ENCODE data around the gene SF3A1. TPM values are rescaled to one million over a fixed set of nuclear protein-coding genes. Genes with fewer than 3 reads are reported as not detected.

SF3A1 gene
- total and polyA plus RNA-seq, 2 donors (not counting 3 experiments of a cell fraction or from before 2014, with no cell fraction given): 60.2 to 187 TPM

- no peaks in the 10 kb centered on the region for H3K9me1 ChIP-seq (replicated peaks; ENCODE audit: control insufficient read depth, extremely low read depth, insufficient read depth, low read length)
- no peaks in the 10 kb centered on the region for H3K4me1 ChIP-seq (ENCODE audit: control insufficient read depth, extremely low read depth, insufficient read depth, low read length)
- BruUV-seq (replicated peaks): no TSS peak
- no peaks in the 10 kb centered on the region for H3K9me3 ChIP-seq (replicated peaks; ENCODE audit: control insufficient read depth, insufficient read depth, low read length)
- TF ChIP-seq EZH2 (IDR thresholded peaks at IDR 0.05; ENCODE audit: borderline replicate concordance, low read depth, low read length, severe bottlenecking) (no peak), GATA2 (IDR thresholded peaks at IDR 0.05; ENCODE audit: insufficient read depth, insufficient read length, low read depth, low read length) (peak; percentile 13)
- H4K20me1 ChIP-seq (replicated peaks; ENCODE audit: control insufficient read depth, extremely low read depth, insufficient read depth, low read length): no peaks in the 10 kb centered on the region
- H3K4me2 ChIP-seq (ENCODE audit: insufficient read depth, low read length): no peak overlapping the region
- H3K27me3 ChIP-seq (ENCODE audit: control insufficient read depth in 2 of 2, insufficient read depth in 2 of 2, low read length in 2 of 2): no peaks in the 10 kb centered on the region
- H3K27ac ChIP-seq (ENCODE audit: insufficient read depth, low read depth, low read length): no peak overlapping the region
- intact Hi-C loops (cut with micrococcal nuclease) (no loop called here), dilution Hi-C loops (cut with MboI; ENCODE audit: extremely low pct_ligation_motif_present, low sequenced_read_pairs) (no loop called here)
- no peaks in the 10 kb centered on the region for H3K36me3 ChIP-seq (ENCODE audit: control insufficient read depth in 2 of 2, extremely low read depth in 1 of 2, insufficient read depth in 2 of 2, low read length in 2 of 2)
- no peak overlapping the region for H2AFZ ChIP-seq (ENCODE audit: low read depth, low read length)
- no peaks in the 10 kb centered on the region for H3K79me2 ChIP-seq (ENCODE audit: control insufficient read depth, insufficient read depth, low read length)
- ChIA-PET CTCF (interaction anchor here (1.1 to 2.2 kb wide), 2 partner anchors 10 to 23 kb away, joined by 4 to 12 read pairs; partner anchors contain the start of gene CASTOR1), POLR2A (interaction anchor here (0.6 kb wide), 1 partner anchor 31 kb away, joined by 6 read pairs; no protein-coding TSS in a partner anchor)
- H3K9ac ChIP-seq (replicated peaks; ENCODE audit: extremely low read depth, insufficient read depth, low read length): no peak overlapping the region
- no peak overlapping the region for H3K4me3 ChIP-seq (replicated peaks in 1 of 3; ENCODE audit: insufficient read depth in 1 of 3, low read depth in 1 of 3, low read length in 3 of 3)
- FAIRE-seq (no peak), DNase-seq (ENCODE audit: low read depth, low spot score) (no peak)
Measured at GRCh38 chr22:30312053-30312452, 44.6 kb downstream of the SF3A1 start.

GRCh38 chr22:30310881-30311771 is 45.6 kb downstream of the SF3A1 start:
- Histone ChIP-seq H3K4me1 (ENCODE audit: control insufficient read depth, extremely low read depth, insufficient read depth, low read length) (peaks cover 4% of the 10 kb centered on the region), H3K9me1 (replicated peaks; ENCODE audit: control insufficient read depth, extremely low read depth, insufficient read depth, low read length) (no peaks in the 10 kb centered on the region), H3K9me3 (replicated peaks; ENCODE audit: control insufficient read depth, insufficient read depth, low read length) (no peaks in the 10 kb centered on the region), H3K27ac (ENCODE audit: insufficient read depth, low read depth, low read length) (no peak overlapping the region), H3K9ac (replicated peaks; ENCODE audit: extremely low read depth, insufficient read depth, low read length) (no peak overlapping the region), H3K27me3 (ENCODE audit: control insufficient read depth in 2 of 2, insufficient read depth in 2 of 2, low read length in 2 of 2) (no peaks in the 10 kb centered on the region), H3K79me2 (ENCODE audit: control insufficient read depth, insufficient read depth, low read length) (no peaks in the 10 kb centered on the region), H4K20me1 (replicated peaks; ENCODE audit: control insufficient read depth, extremely low read depth, insufficient read depth, low read length) (no peaks in the 10 kb centered on the region), H3K4me2 (ENCODE audit: insufficient read depth, low read length) (no peak overlapping the region), H2AFZ (ENCODE audit: low read depth, low read length) (no peak overlapping the region), H3K4me3 (replicated peaks in 1 of 3; ENCODE audit: insufficient read depth in 1 of 3, low read depth in 1 of 3, low read length in 3 of 3) (no peak overlapping the region), H3K36me3 (ENCODE audit: control insufficient read depth in 2 of 2, extremely low read depth in 1 of 2, insufficient read depth in 2 of 2, low read length in 2 of 2) (no peaks in the 10 kb centered on the region)
- intact Hi-C loops (cut with micrococcal nuclease) (no loop called here), dilution Hi-C loops (cut with MboI; ENCODE audit: extremely low pct_ligation_motif_present, low sequenced_read_pairs) (no loop called here)
- FAIRE-seq (peak; percentile 8), DNase-seq (ENCODE audit: low read depth, low spot score) (no peak)
- no TSS peak for BruUV-seq (replicated peaks)
- POLR2A ChIA-PET: interaction anchor here (0.9 kb wide), 1 partner anchor 797 kb away, joined by 3 read pairs; no protein-coding TSS in a partner anchor
- CTCF ChIA-PET: interaction anchor here (0.9 to 2.2 kb wide), 3 partner anchors 10 to 22 kb away, joined by 3 to 12 read pairs (median 4); partner anchors contain the start of gene CASTOR1
- no peak for TF ChIP-seq FOS (IDR thresholded peaks at IDR 0.05; ENCODE audit: borderline replicate concordance, insufficient read depth, low read length)
- no peak for TF ChIP-seq GATA2 (IDR thresholded peaks at IDR 0.05; ENCODE audit: insufficient read depth, insufficient read length, low read depth, low read length)
- no peak for TF ChIP-seq POLR2A (IDR thresholded peaks at IDR 0.05; ENCODE audit: low read depth, low read length)
- no peak for TF ChIP-seq JUN (IDR thresholded peaks at IDR 0.05; ENCODE audit: borderline replicate concordance, insufficient read depth, insufficient read length, low read depth)
- no peak for TF ChIP-seq POLR2AphosphoS5 (IDR thresholded peaks at IDR 0.05; ENCODE audit: insufficient read depth, low read depth, low read length)
- no peak for TF ChIP-seq MAX (IDR thresholded peaks at IDR 0.05; ENCODE audit: insufficient read depth, insufficient read length)
- TF ChIP-seq EZH2 (IDR thresholded peaks at IDR 0.05; ENCODE audit: borderline replicate concordance, low read depth, low read length, severe bottlenecking): no peak
- no peak for TF ChIP-seq MYC (IDR thresholded peaks at IDR 0.05; ENCODE audit: low read depth, low read length)
- TF ChIP-seq CTCF (IDR thresholded peaks at IDR 0.05; ENCODE audit: extremely low read depth in 1 of 2, insufficient read depth in 1 of 2, low read depth in 1 of 2, low read length in 2 of 2): no peak
